Osteocyte (in vitro differentiated cells): ENCODE measurements around the gene MYNN. TPM values are rescaled to one million over a fixed set of nuclear protein-coding genes. Genes with fewer than 3 reads are reported as not detected.

Experiments used
- DNase-seq: peaks from one replicate; pipeline ENCODE4 v3.0.0; 2021; ENCODE audit warnings: mixed read lengths; ENCODE audit not compliant: unreplicated experiment; ENCODE audit errors: extremely low spot score
- H3K27ac Mint-ChIP-seq: one replicate; pipeline ENCODE4 v1.8.0; 2021; ENCODE audit warnings: mild to moderate bottlenecking, mixed read lengths; ENCODE audit not compliant: unreplicated experiment
- H3K27me3 Mint-ChIP-seq: one replicate; pipeline ENCODE4 v1.8.0; 2021; ENCODE audit warnings: mixed read lengths; ENCODE audit not compliant: unreplicated experiment
- H3K36me3 Mint-ChIP-seq: one replicate; pipeline ENCODE4 v1.8.0; 2021; ENCODE audit warnings: mixed read lengths; ENCODE audit not compliant: unreplicated experiment
- H3K4me1 Mint-ChIP-seq: one replicate; pipeline ENCODE4 v1.8.0; 2021; ENCODE audit warnings: mixed read lengths; ENCODE audit not compliant: unreplicated experiment
- H3K4me3 Mint-ChIP-seq: one replicate; pipeline ENCODE4 v1.8.0; 2021; ENCODE audit warnings: mild to moderate bottlenecking, moderate library complexity, mixed read lengths; ENCODE audit not compliant: unreplicated experiment
- H3K9me3 Mint-ChIP-seq: one replicate; pipeline ENCODE4 v1.8.0; 2021; ENCODE audit warnings: mixed read lengths; ENCODE audit not compliant: unreplicated experiment
- CTCF ChIP-seq: fragments of 200-600 bp; sonication (generic); IDR thresholded peaks from 2 replicates; pipeline ENCODE4 v1.5.0; 2021; ENCODE audit warnings: antibody characterized with exemption, mild to moderate bottlenecking, moderate library complexity
- total RNA-seq: library from RNA; stranded (reverse); gene quantifications from 2 replicates; pipeline ENCODE4 v1.2.1, GENCODE V29; 2021

The MYNN gene
- total RNA-seq, 1 donor from 2014 or later = 16.7 TPM

GRCh38 chr3:169748670-169749069 is 24.5 kb upstream of the MYNN start:
- peaks cover 39% of the 10 kb centered on the region for H3K27me3 Mint-ChIP-seq
- H3K9me3 Mint-ChIP-seq = no peaks in the 10 kb centered on the region
- no peak for DNase-seq
- TF ChIP-seq CTCF = no peak
- no peak overlapping the region for H3K4me3 Mint-ChIP-seq
- H3K36me3 Mint-ChIP-seq = no peaks in the 10 kb centered on the region
- H3K27ac Mint-ChIP-seq = no peak overlapping the region
- peaks cover 2% of the 10 kb centered on the region for H3K4me1 Mint-ChIP-seq

- TF ChIP-seq CTCF = no peak
- DNase-seq = no peak
- no peaks in the 10 kb centered on the region for H3K36me3 Mint-ChIP-seq
- H3K9me3 Mint-ChIP-seq = no peaks in the 10 kb centered on the region
- H3K27me3 Mint-ChIP-seq = peaks cover 42% of the 10 kb centered on the region
- no peak overlapping the region for H3K27ac Mint-ChIP-seq
- no peak overlapping the region for H3K4me3 Mint-ChIP-seq
- H3K4me1 Mint-ChIP-seq = no peaks in the 10 kb centered on the region
Measured at GRCh38 chr3:169750665-169751064, 22.5 kb upstream of the MYNN start.

GRCh38 chr3:169751875-169752274 is 21.3 kb upstream of the MYNN start:
- Mint-ChIP-seq H3K4me3 (no peak overlapping the region), H3K9me3 (no peaks in the 10 kb centered on the region), H3K27ac (no peak overlapping the region), H3K27me3 (peaks cover 38% of the 10 kb centered on the region), H3K4me1 (no peaks in the 10 kb centered on the region), H3K36me3 (no peaks in the 10 kb centered on the region)
- no peak for DNase-seq
- TF ChIP-seq CTCF = no peak

- Mint-ChIP-seq H3K27me3 (peaks cover 19% of the 10 kb centered on the region), H3K27ac (no peak overlapping the region), H3K4me3 (no peak overlapping the region), H3K4me1 (no peaks in the 10 kb centered on the region), H3K9me3 (no peaks in the 10 kb centered on the region), H3K36me3 (no peaks in the 10 kb centered on the region)
- TF ChIP-seq CTCF = no peak
- DNase-seq = no peak
Measured at GRCh38 chr3:169754711-169755110, 18.5 kb upstream of the MYNN start.

GRCh38 chr3:169755488-169755887 is 17.7 kb upstream of the MYNN start:
- Mint-ChIP-seq H3K9me3 (no peaks in the 10 kb centered on the region), H3K36me3 (no peaks in the 10 kb centered on the region)
- TF ChIP-seq CTCF = no peak

More at GRCh38 chr3:169755488-169755887, 17.7 kb upstream of the MYNN start:
- Mint-ChIP-seq H3K27ac (no peak overlapping the region), H3K4me1 (no peaks in the 10 kb centered on the region), H3K4me3 (no peak overlapping the region), H3K27me3 (peaks cover 19% of the 10 kb centered on the region)
- no peak for DNase-seq
